Mesendoderm (in vitro differentiated cells): ENCODE data around the gene SAMD4A.

Source experiments
- DNase-seq: peaks from one replicate; pipeline ENCODE4 v3.0.0; 2013
- H2AK5ac ChIP-seq: 2 replicates; pipeline ENCODE4 v1.6.1; 2013; ENCODE audit warnings: low read length, inconsistent platforms
- H2BK120ac ChIP-seq: 2 replicates; pipeline ENCODE4 v1.6.1; 2013; ENCODE audit warnings: low read depth, mild to moderate bottlenecking, low read length, moderate library complexity, mixed read lengths
- H2BK15ac ChIP-seq: replicated peaks from 2 replicates; pipeline ENCODE4 v1.6.1; 2013; ENCODE audit warnings: low read depth, mild to moderate bottlenecking, moderate library complexity
- H2BK5ac ChIP-seq: 2 replicates; pipeline ENCODE4 v1.6.1; 2013; ENCODE audit warnings: low read length, inconsistent platforms
- H3K18ac ChIP-seq: 2 replicates; pipeline ENCODE4 v1.6.1; 2013; ENCODE audit warnings: mild to moderate bottlenecking, low read length, mixed read lengths
- H3K23ac ChIP-seq: one replicate; pipeline ENCODE4 v1.6.1; 2013; ENCODE audit warnings: low read length
- H3K27ac ChIP-seq: 2 replicates; pipeline ENCODE4 v1.5.1; 2013; ENCODE audit warnings: low read depth, mild to moderate bottlenecking, inconsistent platforms, low read length, moderate library complexity
- H3K27me3 ChIP-seq: 2 replicates; pipeline ENCODE4 v1.6.1; 2013; ENCODE audit warnings: low read length, control low read depth, mild to moderate bottlenecking, inconsistent platforms; ENCODE audit not compliant: insufficient read depth, poor library complexity
- H3K36me3 ChIP-seq: 2 replicates; pipeline ENCODE4 v1.6.1; 2013; ENCODE audit warnings: low read length, inconsistent platforms; ENCODE audit not compliant: control insufficient read depth, insufficient read depth
- H3K4ac ChIP-seq: one replicate; pipeline ENCODE4 v1.6.1; 2013; ENCODE audit warnings: low read depth, mild to moderate bottlenecking, low read length, moderate library complexity
- H3K4me1 ChIP-seq: 2 replicates; pipeline ENCODE4 v1.6.1; 2013; ENCODE audit warnings: low read depth, low read length, inconsistent platforms; ENCODE audit not compliant: control insufficient read depth
- H3K4me2 ChIP-seq: 2 replicates; pipeline ENCODE4 v1.6.1; 2013; ENCODE audit warnings: low read length
- H3K4me3 ChIP-seq: 2 replicates; pipeline ENCODE4 v1.5.1; 2013; ENCODE audit warnings: mild to moderate bottlenecking, low read length
- H3K56ac ChIP-seq: one replicate; pipeline ENCODE4 v1.6.1; 2013; ENCODE audit warnings: low read length
- H3K79me1 ChIP-seq: 2 replicates; pipeline ENCODE4 v1.6.1; 2013; ENCODE audit warnings: low read length, inconsistent platforms
- H3K79me2 ChIP-seq: 2 replicates; pipeline ENCODE4 v1.6.1; 2013; ENCODE audit warnings: mild to moderate bottlenecking, low read length; ENCODE audit not compliant: control insufficient read depth, insufficient read depth
- H3K9ac ChIP-seq: 2 replicates; pipeline ENCODE4 v1.6.1; 2013; ENCODE audit warnings: low read length, inconsistent platforms
- H4K5ac ChIP-seq: one replicate; pipeline ENCODE4 v1.6.1; 2013; ENCODE audit warnings: low read length
- H4K8ac ChIP-seq: one replicate; pipeline ENCODE4 v1.6.1; 2013; ENCODE audit warnings: low read depth, mild to moderate bottlenecking, control low read depth, low read length, moderate library complexity
- WGBS: extraction: QIAGEN DNeasy Blood & Tissue Kit; methylation state at CpG from one replicate; pipeline ENCODE4 v1.1.7; 2013; ENCODE audit warnings: low lambda C conversion rate, missing lambda C conversion rate; ENCODE audit not compliant: insufficient coverage; ENCODE audit errors: extremely low coverage; 5-methylcytosine and 5-hydroxymethylcytosine counted together

The SAMD4A gene

DNA sequence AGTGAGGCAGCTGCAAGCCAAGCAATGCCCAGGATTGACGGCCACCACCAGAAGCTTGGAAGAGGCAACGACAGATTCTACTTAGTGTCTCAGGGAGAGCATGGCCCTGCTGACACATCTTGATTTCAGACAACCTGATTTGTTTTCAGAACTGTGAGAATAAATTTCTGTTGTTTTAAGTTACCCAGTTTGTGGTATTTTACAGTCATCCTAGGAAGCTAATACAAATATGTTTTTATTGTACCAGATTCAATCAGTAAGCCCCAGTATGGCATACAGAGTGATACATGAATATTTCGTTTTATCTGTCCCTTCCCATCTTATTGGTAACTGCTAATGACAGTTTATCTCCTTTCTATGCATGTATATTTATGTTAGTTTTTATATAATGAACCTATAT is 62.3 kb downstream of the SAMD4A start:
- WGBS: no CpG with 5 or more reads among the region's 3 CpGs
- Histone ChIP-seq H4K8ac (no peak overlapping the region), H4K5ac (no peak overlapping the region), H3K9ac (no peak overlapping the region), H3K36me3 (no peaks in the 10 kb centered on the region), H3K4ac (no peak overlapping the region), H3K4me2 (no peak overlapping the region), H3K18ac (no peak overlapping the region), H3K27ac (no peak overlapping the region), H3K27me3 (no peaks in the 10 kb centered on the region), H3K79me2 (peaks cover 6% of the 10 kb centered on the region), H2BK120ac (no peak overlapping the region), H2AK5ac (no peak overlapping the region), H2BK5ac (no peak overlapping the region), H3K4me3 (no peak overlapping the region), H2BK15ac (no peak overlapping the region), H3K56ac (no peak overlapping the region), H3K23ac (no peak overlapping the region), H3K4me1 (peaks cover 3% of the 10 kb centered on the region), H3K79me1 (peaks cover 10% of the 10 kb centered on the region)
- DNase-seq: no peak

DNA sequence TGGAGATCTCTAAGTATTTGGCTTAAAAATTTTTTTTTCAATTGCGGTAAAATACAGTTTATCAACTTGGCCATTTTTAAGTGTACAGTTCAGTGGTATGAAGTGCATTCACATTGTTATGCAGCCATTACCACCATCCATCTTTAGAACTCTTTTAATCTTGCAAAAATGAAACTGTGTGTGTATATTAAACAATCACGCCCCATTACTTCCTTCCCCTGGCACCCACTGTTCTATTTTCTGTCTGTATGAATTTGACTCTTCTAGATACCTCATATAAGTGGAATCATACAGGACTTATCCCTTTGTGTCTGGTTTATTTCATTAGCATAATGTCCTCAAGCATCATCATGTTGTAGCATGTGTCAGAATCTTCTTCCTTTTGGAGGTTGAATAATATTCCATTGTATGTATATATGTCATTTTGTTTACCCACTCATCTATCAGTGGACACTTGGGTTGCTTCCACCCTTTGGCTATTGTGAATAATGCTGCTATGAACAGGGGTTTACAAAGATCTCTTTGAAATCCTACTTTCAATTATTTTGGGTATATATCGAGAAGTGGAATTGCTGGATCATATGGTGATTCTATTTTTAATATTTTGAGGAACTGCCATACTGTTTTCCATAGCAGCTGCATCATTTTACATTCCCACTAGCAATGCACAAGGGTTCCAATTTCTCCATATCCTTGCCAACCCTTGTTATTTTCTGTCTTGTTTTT is 62.9 kb downstream of the SAMD4A start:
- Histone ChIP-seq H3K9ac (no peak overlapping the region), H3K4me1 (peaks cover 3% of the 10 kb centered on the region), H4K8ac (no peak overlapping the region), H3K27me3 (no peaks in the 10 kb centered on the region), H3K4me2 (no peak overlapping the region), H3K36me3 (no peaks in the 10 kb centered on the region), H3K23ac (no peak overlapping the region), H3K56ac (no peak overlapping the region), H3K79me1 (peaks cover 10% of the 10 kb centered on the region), H4K5ac (no peak overlapping the region), H2BK120ac (no peak overlapping the region), H2AK5ac (no peak overlapping the region), H2BK15ac (no peak overlapping the region), H3K18ac (no peak overlapping the region), H3K79me2 (peaks cover 6% of the 10 kb centered on the region), H3K4ac (no peak overlapping the region), H2BK5ac (no peak overlapping the region), H3K4me3 (no peak overlapping the region), H3K27ac (no peak overlapping the region)
- no peak for DNase-seq
- WGBS: no CpG with 5 or more reads among the region's 3 CpGs

DNA sequence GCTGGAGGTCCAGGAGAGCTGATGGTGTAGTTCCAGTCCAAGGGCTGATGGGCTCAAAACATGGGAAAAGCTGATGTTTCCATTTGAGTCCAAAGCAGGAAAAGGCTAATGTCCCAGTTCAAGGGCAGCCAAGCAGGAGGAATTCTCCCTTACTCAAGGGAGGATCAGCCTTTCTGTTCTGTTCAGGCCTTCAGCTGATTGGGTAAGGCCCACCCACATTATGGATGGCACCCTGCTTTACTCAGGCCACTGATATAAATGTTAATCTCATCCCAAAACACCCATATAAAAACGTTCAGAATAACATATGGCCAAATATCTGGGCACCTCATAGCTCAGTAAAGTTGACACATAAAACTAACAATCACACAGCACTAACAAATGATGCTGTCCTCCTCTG is 64.1 kb downstream of the SAMD4A start:
- H3K36me3 ChIP-seq: no peaks in the 10 kb centered on the region
- no peak overlapping the region for H2AK5ac ChIP-seq
- no CpG with 5 or more reads among the region's 1 CpG for WGBS
- no peak overlapping the region for H3K23ac ChIP-seq
- H3K27ac ChIP-seq: no peak overlapping the region
- DNase-seq: no peak
- H2BK120ac ChIP-seq: no peak overlapping the region
- H3K56ac ChIP-seq: no peak overlapping the region
- peaks cover 10% of the 10 kb centered on the region for H3K79me1 ChIP-seq
- H3K18ac ChIP-seq: no peak overlapping the region
- peaks cover 3% of the 10 kb centered on the region for H3K4me1 ChIP-seq
- H3K9ac ChIP-seq: no peak overlapping the region
- no peak overlapping the region for H3K4ac ChIP-seq
- H3K4me3 ChIP-seq: no peak overlapping the region
- H4K8ac ChIP-seq: no peak overlapping the region
- no peaks in the 10 kb centered on the region for H3K27me3 ChIP-seq
- no peak overlapping the region for H2BK5ac ChIP-seq
- peaks cover 6% of the 10 kb centered on the region for H3K79me2 ChIP-seq
- H2BK15ac ChIP-seq: no peak overlapping the region
- no peak overlapping the region for H4K5ac ChIP-seq
- no peak overlapping the region for H3K4me2 ChIP-seq

- Histone ChIP-seq H2AK5ac (no peak overlapping the region), H3K56ac (no peak overlapping the region), H3K9ac (no peak overlapping the region), H3K36me3 (no peaks in the 10 kb centered on the region), H2BK15ac (no peak overlapping the region), H3K4me2 (no peak overlapping the region), H2BK120ac (no peak overlapping the region), H3K4me3 (no peak overlapping the region), H3K4ac (no peak overlapping the region), H4K8ac (no peak overlapping the region), H3K79me2 (peaks cover 5% of the 10 kb centered on the region), H3K18ac (no peak overlapping the region), H4K5ac (no peak overlapping the region), H3K27me3 (no peaks in the 10 kb centered on the region), H2BK5ac (no peak overlapping the region), H3K27ac (no peak overlapping the region), H3K4me1 (peaks cover under 1% of the 10 kb centered on the region), H3K79me1 (peaks cover 8% of the 10 kb centered on the region), H3K23ac (no peak overlapping the region)
- WGBS: no CpG with 5 or more reads among the region's 1 CpG
- DNase-seq: no peak
Observed at GRCh38 chr14:54632452-54632851, 65.5 kb downstream of the SAMD4A start.

GRCh38 chr14:54633076-54633475 is 66.1 kb downstream of the SAMD4A start:
- Histone ChIP-seq H2BK5ac (no peak overlapping the region), H3K23ac (no peak overlapping the region), H2AK5ac (no peak overlapping the region), H3K4me2 (no peak overlapping the region), H3K4me1 (no peaks in the 10 kb centered on the region), H2BK15ac (no peak overlapping the region), H3K27ac (no peak overlapping the region), H3K79me1 (peaks cover 7% of the 10 kb centered on the region), H3K36me3 (no peaks in the 10 kb centered on the region), H3K79me2 (peaks cover 4% of the 10 kb centered on the region), H3K27me3 (no peaks in the 10 kb centered on the region), H2BK120ac (no peak overlapping the region), H3K9ac (no peak overlapping the region), H3K4ac (no peak overlapping the region), H4K5ac (no peak overlapping the region), H3K4me3 (no peak overlapping the region), H4K8ac (no peak overlapping the region), H3K18ac (no peak overlapping the region), H3K56ac (no peak overlapping the region)
- no CpG with 5 or more reads among the region's 4 CpGs for WGBS
- no peak for DNase-seq
